Adrenal gland (tissue), 12 donors: ENCODE data around the gene PIK3IP1. TPM values are rescaled to one million over a fixed set of nuclear protein-coding genes. Genes with fewer than 3 reads are reported as not detected.
A peak's percentile ranks its signal among the peaks of the same experiment; 100 is the strongest.

ENCODE experiments used
- DNase-seq, 7 donors: peaks; one replicate each; pipeline ENCODE4 v3.0.0-alpha.2; 2019 to 2020
- H3K27ac ChIP-seq, 5 donors: fragments of 200-600 bp; sonication (generic) in 4 of 5; 1 replicate in 3 of 5; 2 replicates in 2 of 5; pipeline versions ENCODE4 v1.5.1 to v1.8.0; 2016 to 2020; ENCODE audit warnings: mild to moderate bottlenecking in 1 of 5
- H3K27me3 ChIP-seq: fragments of 200-600 bp; 2 replicates; pipeline ENCODE4 v1.8.0; 2021
- H3K36me3 ChIP-seq, 2 donors: fragments of 200-600 bp; replicated peaks in 1 of 2; 1 replicate in 1 of 2; 2 replicates in 1 of 2; pipeline versions ENCODE4 v1.5.1 to v1.8.0; 2018 to 2022
- H3K4me1 ChIP-seq, 2 donors: fragments of 200-600 bp; replicated peaks in 1 of 2; 1 replicate in 1 of 2; 2 replicates in 1 of 2; pipeline versions ENCODE4 v1.5.1 to v1.8.0; 2018 to 2021
- H3K4me3 ChIP-seq, 4 donors: fragments of 200-600 bp; sonication (generic) in 3 of 4; one replicate each; pipeline ENCODE4 v1.5.1; 2016 to 2018
- H3K9me3 ChIP-seq, 3 donors: fragments of 200-600 bp; sonication (generic) in 1 of 3; replicated peaks in 1 of 3; 1 replicate in 2 of 3; 2 replicates in 1 of 3; pipeline versions ENCODE4 v1.5.1 to v1.8.0; 2016 to 2021
- CTCF ChIP-seq, 6 experiments: fragments of 450-650 bp in 4 of 6; fragments of 200-600 bp in 2 of 6; sonication (generic) in 1 of 6; IDR thresholded peaks; 1 replicate in 5 of 6; 2 replicates in 1 of 6; pipeline versions ENCODE4 v1.5.1 to v1.8.0; 2016 to 2021; ENCODE audit warnings: antibody characterized with exemption in 6 of 6, mild to moderate bottlenecking in 2 of 6, moderate library complexity in 1 of 6
- POLR2A ChIP-seq, 2 donors: fragments of 450-650 bp; IDR thresholded peaks; one replicate each; pipeline ENCODE4 v1.6.1; 2017; ENCODE audit warnings: antibody characterized with exemption in 2 of 2, mild to moderate bottlenecking in 2 of 2, moderate library complexity in 1 of 2
- WGBS, 4 donors: extraction: QIAGEN DNeasy Blood & Tissue Kit in 2 of 4; methylation state at CpG; one replicate each; pipeline versions ENCODE4 v1.1.5 to v1.1.7; 2013 to 2017; 5-methylcytosine and 5-hydroxymethylcytosine counted together
- intact Hi-C, 2 donors: fragments of 100-400 bp; cut with DNase I; formaldehyde crosslinking; loops; one replicate each; pipeline versions ENCODE4 v1.14.1 to v1.15.0; 2022 to 2023
- polyA plus RNA-seq, 3 donors: library from polyadenylated mRNA; stranded (reverse); fragments of 200-250 nt in 2 of 3; fragments of 350-450 nt in 1 of 3; fragmentation: Illumina TruSeq in 1 of 3; extraction: RNeasy Lipid Tissue Mini Kit (QIAGEN cat#74804) in 1 of 3; gene quantifications; one replicate each; pipeline ENCODE4 v1.2.3, GENCODE V29; 2013 to 2014
- total RNA-seq, 9 donors: library from RNA; depleted of rRNA in 4 of 9; stranded (reverse); fragments of >200 nt in 4 of 9; fragments of 120-200 nt in 1 of 9; fragmentation: NEBNext Ultra II Directional in 1 of 9; extraction: Animal tissue kit (Norgen Biotek cat#: 25700) in 1 of 9; gene quantifications; one replicate each; pipeline versions ENCODE4 v1.1.0 to v1.2.4, GENCODE V29; 2013 to 2023
- donor health status: healthy with polysubstance abuse.
- donor health status: Bipolar disorder and iron deficiency.
- donor health status: DM: yes; HTN: yes; CAD: no.
- donor health status: DM: no; HTN: no; CAD: no.
- donor health status: DM: no; HTN: no; CAD: no.
- donor health status: DM: yes; HTN: yes; CAD: no.

The PIK3IP1 gene
- total and polyA plus RNA-seq, 12 donors = 12.1 to 161 (median 69.7) TPM

GRCh38 chr22:31291481-31292235 lies 630 bp downstream of the PIK3IP1 start:
- intact Hi-C loops = no loop called here
- peaks cover 0 to 30% of the 10 kb centered on the region in 2 donors for H3K36me3 ChIP-seq

GRCh38 chr22:31290494-31291471 lies 1.5 kb downstream of the PIK3IP1 start:
- 0 to 1% (median 1%) methylated on average over 22 to 93 of the region's 95 CpGs for whole genome bisulfite sequencing, 4 donors
- DNase-seq = peak; percentile 92 to 98 (median 96)
- intact Hi-C loops = no loop called here
- no peak for TF ChIP-seq CTCF (IDR thresholded peaks at IDR 0.05)
- TF ChIP-seq POLR2A (IDR thresholded peaks at IDR 0.05) = peak; percentile 70 to 98
- Histone ChIP-seq H3K27ac (peak overlapping the region; percentile 86 to 96 (median 96)), H3K4me3 (peak overlapping the region in 3 of 4 donors; percentile 36 to 79 (median 70)), H3K36me3 (peaks cover 0 to 39% of the 10 kb centered on the region in 2 donors), H3K27me3 (no peaks in the 10 kb centered on the region), H3K4me1 (peaks cover 56 to 73% of the 10 kb centered on the region in 2 donors), H3K9me3 (no peaks in the 10 kb centered on the region)

More at GRCh38 chr22:31291481-31292235, 630 bp downstream of the PIK3IP1 start:
- WGBS, 4 donors = 0 to 1% (median 1%) methylated on average over 18 to 20 of the region's 20 CpGs
- peak overlapping the region; percentile 48 to 96 (median 92) for H3K27ac ChIP-seq
- TF ChIP-seq POLR2A (IDR thresholded peaks at IDR 0.05) = no peak
- TF ChIP-seq CTCF (IDR thresholded peaks at IDR 0.05) = no peak
- no peaks in the 10 kb centered on the region for H3K27me3 ChIP-seq
- H3K9me3 ChIP-seq = no peaks in the 10 kb centered on the region
- peak in 4 of 7 donors; percentile 31 to 73 (median 47) for DNase-seq
- peaks cover 64 to 79% of the 10 kb centered on the region in 2 donors for H3K4me1 ChIP-seq
- peak overlapping the region; percentile 20 to 79 (median 72) for H3K4me3 ChIP-seq

GRCh38 chr22:31289344-31289743 lies 2.9 kb downstream of the PIK3IP1 start:
- TF ChIP-seq CTCF (IDR thresholded peaks at IDR 0.05) (no peak), POLR2A (IDR thresholded peaks at IDR 0.05) (no peak)
- no peaks in the 10 kb centered on the region for H3K27me3 ChIP-seq
- peaks cover 0 to 53% of the 10 kb centered on the region in 2 donors for H3K36me3 ChIP-seq
- DNase-seq = peak in 2 of 7 donors; percentile 30 to 67
- no peaks in the 10 kb centered on the region for H3K9me3 ChIP-seq
- WGBS, 4 donors = 80 to 90% (median 85%) methylated on average over 9 to 13 of the region's 13 CpGs
- peaks cover 51 to 63% of the 10 kb centered on the region in 2 donors for H3K4me1 ChIP-seq
- peak overlapping the region in 1 of 4 donors; percentile 79 for H3K4me3 ChIP-seq
- H3K27ac ChIP-seq = peak overlapping the region; percentile 86 to 96 (median 96)
- intact Hi-C loops = no loop called here
